Inflammatory macrophage treated with lipopolysaccharide for 1 hour (primary cell): Measurements from ENCODE around the gene MMS19.

Experiments used
- DNase-seq, 2 donors: peaks; one replicate each; pipeline ENCODE4 v3.0.0-alpha.2; 2020 to 2022

MMS19 gene, protein sequence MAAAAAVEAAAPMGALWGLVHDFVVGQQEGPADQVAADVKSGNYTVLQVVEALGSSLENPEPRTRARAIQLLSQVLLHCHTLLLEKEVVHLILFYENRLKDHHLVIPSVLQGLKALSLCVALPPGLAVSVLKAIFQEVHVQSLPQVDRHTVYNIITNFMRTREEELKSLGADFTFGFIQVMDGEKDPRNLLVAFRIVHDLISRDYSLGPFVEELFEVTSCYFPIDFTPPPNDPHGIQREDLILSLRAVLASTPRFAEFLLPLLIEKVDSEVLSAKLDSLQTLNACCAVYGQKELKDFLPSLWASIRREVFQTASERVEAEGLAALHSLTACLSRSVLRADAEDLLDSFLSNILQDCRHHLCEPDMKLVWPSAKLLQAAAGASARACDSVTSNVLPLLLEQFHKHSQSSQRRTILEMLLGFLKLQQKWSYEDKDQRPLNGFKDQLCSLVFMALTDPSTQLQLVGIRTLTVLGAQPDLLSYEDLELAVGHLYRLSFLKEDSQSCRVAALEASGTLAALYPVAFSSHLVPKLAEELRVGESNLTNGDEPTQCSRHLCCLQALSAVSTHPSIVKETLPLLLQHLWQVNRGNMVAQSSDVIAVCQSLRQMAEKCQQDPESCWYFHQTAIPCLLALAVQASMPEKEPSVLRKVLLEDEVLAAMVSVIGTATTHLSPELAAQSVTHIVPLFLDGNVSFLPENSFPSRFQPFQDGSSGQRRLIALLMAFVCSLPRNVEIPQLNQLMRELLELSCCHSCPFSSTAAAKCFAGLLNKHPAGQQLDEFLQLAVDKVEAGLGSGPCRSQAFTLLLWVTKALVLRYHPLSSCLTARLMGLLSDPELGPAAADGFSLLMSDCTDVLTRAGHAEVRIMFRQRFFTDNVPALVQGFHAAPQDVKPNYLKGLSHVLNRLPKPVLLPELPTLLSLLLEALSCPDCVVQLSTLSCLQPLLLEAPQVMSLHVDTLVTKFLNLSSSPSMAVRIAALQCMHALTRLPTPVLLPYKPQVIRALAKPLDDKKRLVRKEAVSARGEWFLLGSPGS

DNA sequence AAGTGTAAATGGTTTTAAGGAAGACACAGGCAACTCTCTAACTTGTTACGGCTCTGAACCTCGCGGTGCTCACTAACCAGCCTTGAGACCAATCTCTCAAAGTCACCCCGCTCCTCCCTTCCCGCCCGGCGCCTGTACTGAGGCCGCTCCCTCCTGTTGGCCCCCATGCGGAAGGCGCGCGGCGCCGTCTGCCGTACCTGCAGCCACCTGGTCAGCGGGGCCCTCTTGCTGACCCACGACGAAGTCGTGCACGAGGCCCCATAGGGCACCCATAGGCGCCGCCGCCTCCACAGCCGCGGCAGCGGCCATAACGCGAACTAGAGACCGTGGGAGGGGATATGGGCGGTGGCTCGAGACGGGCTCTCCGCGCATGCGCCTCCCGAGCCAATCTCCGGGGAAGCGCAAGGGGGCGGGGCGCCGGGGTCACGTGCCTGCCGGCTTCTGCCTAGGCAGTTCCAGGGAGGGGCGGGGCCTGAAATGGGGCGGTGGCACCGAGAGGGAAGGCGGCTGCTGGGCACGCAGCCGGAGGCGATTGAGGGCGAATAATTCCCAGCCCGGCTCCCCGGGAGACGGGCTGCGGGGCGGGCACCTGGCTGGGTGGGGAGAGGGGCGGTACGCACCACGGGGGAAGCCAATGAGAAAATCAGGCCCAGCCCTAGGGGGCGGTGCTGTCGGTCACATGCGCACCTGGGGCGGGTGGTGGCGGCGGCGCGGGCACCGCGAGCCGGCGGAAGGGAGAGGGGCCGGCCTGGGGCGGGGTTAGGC is at the start of gene MMS19:
TSS of gene MMS19 (minus strand) at position 347 of the 765 bp plus-strand sequence. CDS start at position 309, 38 bp downstream.
- peak; percentile 96 to 98 for DNase-seq

DNA sequence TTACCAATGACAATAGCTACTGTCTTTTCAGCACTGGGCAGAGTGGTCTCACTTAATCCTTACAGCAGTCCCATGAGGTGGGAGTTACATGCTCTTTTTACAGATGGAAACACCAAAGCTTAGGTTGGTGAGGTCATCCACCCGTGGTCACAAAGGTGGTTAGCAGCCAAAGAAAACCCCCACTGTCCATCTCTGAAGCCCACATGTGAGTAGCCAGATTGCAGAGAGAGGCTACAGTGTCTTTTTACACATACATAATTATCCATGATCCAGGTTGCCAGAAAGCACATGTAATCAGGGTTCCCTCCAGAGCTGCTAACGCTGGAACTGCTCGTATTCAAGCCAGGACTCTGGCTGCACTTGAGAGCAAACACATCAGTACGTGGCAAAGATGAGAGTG is 49.7 kb upstream of the MMS19 start:
- no peak for DNase-seq

DNA sequence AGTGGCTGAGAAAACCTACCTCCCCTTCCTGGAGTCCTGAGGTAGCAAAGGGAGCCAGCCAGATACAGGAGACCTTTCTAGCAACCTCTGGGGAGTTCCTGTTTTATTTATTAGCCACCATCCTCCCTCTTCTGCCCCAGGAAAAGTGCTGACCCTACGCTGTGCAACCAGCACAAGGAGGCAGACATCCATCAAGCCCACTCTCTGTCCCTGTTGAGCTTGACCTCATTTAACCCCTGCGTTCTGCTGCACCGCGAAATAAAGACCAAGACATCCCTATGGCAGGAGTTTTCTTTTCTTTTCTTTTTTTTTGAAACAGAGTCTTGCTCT is 49.0 kb upstream of the MMS19 start:
- peak in 1 of 2 donors; percentile 13 for DNase-seq

DNA sequence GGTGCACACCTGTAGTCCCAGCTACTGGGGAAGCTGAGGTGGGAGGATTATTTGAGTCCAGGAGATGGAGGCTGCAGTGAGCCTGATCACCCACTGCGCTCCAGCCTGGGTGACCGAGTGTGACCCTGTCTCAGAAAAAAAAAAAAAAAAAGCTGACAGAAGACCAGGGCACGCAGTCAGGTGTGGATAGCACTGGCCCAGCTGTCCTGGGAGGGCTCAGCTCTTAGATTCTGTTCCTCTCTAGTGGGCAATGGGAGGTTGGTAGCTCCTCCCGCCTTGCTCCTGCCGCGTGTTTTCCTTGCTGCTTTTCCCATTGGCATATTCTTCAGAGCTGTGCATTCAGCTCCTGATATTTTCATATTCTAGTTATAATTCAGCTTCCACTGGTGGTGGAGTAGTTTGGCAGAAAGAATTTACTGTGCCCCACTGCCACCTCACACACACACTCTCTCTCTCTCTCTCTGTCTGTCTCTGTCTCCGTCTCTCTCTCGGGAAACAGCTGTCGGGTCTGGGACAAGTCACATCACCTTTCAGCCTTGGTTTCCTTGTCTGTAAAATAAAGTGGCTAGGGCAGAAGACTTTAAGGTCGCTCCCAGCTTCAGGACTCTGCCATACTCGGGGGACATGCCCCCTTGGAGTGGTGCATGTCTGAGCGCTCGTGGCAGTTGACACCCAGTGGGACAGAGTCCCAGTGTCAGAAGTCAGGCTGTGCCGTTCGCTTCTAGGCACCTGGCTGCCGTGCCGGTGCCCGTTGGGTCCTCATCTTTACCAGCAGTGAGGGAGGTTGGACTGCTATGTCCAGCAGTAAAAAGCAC is 48.4 kb upstream of the MMS19 start:
- DNase-seq = no peak

DNA sequence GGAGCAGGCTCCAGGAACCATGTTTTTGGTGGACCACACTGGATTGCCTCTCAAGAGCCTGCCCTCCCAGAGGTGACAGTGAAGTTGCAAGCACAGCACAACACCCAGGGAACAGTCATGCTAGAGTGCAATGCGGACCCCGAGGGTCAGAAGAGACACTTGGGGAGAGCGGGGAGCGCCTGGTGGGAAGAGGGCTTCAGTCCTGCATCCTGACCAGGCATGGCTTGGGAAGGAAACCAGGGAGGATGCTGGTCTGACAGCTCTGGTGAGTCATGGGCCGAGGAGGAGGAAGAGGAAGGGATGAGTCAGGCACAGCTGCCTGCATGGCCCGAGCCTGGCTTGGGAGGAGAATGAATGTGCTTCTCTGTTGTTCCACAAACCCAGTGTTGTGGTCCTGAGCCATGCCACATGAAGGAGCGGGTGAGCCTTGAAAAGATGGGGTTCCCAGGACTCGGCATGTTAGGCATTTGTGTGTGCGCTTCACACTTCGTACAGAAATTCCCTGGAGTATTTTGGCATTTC is 44.9 kb upstream of the MMS19 start:
- DNase-seq = peak; percentile 85 to 91

DNA sequence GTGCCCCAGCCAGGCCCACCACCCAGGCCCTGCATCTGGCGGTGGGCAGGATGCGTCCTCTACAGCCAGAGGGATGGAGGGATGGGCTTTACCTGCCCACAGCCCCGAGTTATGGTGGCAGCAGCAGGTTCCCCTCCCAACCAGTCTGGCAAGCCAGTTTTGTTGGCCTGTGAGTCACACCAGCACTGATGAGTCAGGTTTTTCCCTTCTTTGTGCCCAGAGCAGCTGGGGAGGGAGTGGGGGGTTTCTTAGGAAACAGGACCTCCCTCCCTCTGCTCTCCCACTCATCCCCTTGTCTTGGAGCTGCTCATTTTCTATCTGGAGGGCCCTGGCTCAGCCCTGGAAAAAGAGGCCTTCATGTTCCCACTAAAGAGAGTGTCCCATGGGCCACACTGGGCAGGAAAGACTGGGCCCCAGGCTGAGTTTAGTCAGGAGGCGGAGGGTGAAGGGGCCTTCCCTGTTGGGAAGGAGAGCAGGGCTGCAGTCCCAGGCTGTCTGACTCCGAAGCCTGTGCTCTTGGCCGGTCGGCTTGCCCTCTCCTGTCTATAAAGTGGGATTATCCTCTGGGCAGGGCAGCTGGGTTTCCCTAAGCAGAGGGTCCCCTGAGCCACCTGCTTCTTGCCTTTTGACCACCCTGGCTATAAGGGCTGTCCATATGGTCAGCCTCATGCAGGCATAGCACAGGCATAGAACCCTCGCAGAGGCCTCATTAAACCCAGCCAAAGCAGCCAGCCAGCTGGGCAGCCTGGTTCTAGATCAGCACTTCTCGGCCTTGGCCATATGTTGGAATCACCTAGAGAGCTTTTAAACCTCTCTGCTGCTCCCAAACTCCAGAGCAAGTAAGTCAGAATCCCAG is 44.2 kb upstream of the MMS19 start:
- peak; percentile 74 to 92 for DNase-seq

DNA sequence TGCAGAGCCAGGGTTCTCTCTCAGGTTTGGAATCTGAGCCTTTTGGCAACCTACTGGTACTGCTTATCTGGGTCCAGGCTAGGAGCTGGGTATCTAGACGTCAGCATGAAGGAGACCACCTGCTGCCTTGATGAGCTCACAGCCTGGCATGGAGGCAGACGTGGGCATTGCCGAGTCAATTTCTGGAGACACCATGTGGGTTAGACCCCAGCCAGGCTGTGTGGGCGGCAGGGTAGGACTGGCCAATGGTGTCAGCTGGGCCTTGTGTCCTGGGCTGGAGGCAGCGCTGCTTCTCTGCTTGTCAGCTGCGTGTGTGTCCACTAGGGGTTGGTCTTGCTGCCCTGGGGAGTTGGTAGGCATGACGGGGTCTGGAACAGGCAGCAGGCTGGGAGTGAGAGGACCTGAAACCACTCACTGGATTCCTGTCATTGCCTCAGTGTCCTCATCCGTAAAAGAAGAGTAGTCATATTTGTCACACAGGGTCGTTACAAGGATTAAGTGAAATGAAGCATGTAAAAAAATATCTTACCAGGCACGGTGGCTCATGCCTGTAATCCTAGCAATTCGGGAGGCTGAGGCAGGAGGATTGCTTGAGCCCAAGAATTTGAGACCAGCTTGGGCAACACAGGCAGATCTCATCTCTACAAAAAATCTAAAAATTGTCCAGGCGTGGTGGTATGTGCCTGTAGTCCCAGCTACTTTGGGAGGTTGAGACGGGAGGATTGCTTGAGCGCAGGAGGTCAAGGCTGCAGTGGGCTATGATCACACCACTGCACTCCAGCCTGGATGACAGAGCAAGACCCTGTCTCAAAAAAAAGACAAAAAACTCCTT is 42.7 kb upstream of the MMS19 start:
- DNase-seq = peak; percentile 10 to 32

DNA sequence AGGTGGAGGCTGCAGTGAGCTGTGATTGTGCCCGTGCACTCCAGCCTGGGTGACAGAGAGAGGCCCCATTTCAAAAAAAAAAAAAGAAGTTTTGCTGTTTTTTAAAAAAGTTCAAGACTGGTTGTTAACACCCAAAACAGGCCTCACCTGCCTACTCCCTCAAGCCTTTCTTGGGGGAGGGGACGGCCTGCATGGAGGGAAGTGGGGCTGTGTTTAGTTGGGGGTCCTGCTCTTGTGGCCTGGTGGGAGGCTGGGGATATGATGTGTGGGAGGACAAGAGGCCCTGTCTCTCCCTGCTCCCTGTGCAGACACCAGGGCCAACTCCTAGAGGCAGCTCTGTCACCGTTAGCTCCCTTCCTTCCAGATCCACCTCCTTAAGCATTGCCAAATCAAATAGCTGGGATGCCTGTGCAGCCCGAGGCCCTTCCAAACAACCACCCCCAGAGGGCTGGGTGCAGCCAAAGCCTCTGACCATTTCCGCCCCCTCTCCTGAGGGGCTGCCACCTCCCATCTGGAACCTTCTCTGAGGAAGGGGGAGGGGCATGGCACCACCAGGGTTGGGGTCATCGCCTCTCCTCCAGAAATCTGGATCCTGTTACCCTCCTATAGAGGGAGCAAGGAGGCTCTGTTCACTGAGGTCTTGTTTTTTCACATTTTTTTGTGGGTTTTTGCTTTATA is 41.4 kb upstream of the MMS19 start:
- no peak for DNase-seq

DNA sequence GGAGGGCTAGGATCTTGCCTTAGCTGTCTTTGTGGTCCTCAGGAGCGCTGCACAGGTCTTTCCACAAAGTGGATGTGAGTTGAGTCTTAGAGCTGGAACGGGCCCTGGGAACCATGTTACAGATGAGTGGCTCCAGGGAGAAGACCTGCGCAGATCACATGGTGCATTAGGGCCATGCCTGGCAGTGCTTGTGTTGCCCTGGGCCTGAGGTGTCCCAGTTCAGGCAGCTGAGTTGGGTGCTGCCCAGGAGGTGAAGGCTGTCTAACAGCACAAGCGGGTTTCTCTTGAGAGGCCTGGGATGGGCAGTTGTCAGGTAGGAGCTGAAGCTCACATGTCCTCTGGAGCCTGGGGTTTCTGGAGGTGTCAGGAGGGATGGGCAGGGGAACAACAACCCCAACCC is 40.6 kb upstream of the MMS19 start:
- no peak for DNase-seq

DNA sequence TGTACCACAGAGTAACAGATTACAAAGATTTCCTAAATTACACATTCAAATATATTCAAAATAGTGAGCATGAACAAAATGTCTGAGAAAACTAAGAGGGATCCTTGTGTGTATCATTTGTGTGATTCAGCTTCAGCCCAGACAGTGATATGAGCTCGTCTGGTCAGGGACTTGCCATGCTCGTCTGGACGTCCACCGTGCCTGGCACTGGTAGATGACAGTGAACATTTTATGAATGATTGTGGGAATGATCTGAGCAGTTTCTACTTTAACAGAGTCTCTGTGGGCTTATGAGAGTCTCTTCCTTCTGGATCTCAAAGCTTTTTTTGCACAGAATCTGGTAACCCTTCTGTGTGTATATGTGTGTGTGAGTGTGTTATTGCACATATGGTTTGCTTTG is 40.2 kb upstream of the MMS19 start:
- DNase-seq = no peak

DNA sequence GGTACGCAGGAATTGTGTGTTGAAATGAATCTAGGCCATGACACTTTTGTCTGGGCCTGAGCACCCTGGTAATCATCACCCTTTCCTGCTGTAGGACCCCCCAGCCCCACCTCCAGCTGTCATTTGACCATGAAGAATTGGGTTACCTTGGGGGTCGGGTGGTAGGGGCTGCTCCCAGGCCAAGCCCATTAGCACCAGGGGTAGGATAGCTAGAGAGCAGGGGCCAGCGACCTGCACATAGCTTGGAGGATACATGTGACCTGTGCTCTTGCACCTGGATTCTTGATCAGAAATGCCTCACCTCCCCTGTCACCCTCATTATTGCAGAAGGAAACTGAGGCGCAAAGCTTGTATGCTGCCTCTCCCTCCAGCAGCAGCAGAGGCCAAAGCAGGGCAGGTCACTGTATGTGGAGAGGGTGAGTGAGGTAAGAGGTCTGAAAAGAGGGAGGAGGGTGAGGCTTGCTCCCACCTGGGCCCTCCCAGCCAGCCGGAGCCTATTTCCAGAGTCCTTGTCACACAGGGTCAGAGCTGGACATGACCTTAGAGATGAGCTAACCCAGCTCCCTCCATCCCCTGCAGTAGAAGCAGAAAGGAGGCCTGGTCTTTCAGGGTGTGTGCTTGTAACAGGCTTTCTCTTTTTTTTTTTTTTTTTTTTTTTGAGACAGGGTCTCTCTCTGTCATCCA is 39.1 kb upstream of the MMS19 start:
- DNase-seq = no peak

DNA sequence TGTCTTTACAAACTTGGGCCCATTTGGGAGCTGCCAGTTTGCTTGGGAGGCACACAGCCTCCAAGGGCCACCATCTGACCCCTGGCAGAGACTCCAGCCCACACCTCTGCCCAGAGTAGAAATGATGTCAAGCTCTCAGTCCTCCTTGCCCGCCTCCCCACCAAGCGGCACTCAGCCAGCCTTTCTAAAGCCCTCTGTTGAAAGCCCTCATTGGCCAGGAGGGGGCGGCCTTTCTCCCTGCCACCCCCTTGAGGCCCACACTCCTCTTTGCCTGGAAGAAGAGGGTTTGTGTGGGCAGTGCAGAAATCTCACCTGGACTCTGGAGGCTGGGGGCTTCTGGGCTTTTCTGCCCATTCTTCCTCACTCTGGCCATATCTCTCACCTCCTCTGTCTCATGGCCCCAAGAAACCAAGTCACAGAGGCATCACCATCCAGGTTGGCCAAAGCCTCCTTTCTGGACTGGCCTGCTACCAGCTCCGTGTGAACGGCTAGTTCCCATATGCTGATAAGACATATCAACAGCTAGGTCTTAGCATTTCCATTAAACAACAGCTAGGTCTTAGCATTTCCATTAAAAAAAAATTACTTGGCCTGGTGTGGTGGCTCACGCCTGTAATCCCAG is 36.6 kb upstream of the MMS19 start:
- DNase-seq = peak; percentile 45 to 55

DNA sequence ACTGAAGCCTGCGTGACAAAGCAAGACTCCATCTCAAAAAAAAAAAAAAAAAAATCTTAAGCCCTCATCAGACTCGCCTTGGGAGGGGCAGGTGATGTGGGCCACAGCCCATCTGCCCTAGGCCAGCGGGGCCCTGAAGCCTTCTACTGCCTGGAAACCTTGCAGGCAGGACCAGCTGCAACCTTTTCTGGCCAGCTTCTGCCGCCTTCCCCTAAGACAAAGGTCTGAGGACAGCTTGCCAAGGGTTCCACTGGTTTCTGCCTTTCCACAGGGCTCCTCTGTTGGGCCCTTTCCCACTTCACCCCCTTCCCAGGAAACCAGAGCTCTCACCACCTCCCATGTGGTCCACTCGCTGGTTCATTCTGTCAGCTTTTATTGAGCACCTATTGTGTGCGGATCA is 35.7 kb upstream of the MMS19 start:
- no peak for DNase-seq

DNA sequence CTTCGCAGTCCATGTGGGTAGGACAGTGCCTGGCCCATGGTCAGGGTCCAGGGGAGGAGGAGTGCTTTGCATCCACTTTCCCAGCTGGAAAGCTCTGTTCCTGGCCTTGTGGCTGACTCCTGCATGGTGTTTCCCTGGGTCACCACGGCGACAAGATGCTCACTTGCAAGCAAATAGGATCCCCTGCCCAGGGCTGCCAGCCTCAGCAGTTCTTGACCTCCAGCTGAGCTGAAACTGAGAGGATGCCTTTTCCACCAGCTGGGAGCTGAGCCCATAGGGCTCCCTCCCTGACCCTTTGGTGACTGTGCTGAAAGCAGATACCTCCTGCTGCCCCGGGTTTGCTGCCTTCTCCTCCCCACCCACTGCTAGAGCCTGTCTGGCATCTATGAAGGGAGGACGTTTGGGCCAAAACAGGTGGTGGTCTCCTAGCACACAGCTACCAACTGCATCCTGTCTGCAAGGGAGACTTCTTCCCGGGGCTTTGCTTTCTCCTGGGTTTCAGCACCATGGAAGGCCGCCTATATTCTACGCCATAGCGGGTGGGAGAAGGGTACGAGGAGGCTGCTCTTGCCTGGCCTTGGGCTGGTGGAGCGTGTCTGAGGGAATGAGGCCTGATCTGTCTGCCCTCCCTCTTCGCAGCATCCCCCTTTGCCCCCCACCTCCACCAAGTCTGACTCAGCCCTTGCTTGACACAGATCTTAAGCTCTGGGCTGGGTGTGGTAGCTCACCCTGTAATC is 34.9 kb upstream of the MMS19 start:
- no peak for DNase-seq

DNA sequence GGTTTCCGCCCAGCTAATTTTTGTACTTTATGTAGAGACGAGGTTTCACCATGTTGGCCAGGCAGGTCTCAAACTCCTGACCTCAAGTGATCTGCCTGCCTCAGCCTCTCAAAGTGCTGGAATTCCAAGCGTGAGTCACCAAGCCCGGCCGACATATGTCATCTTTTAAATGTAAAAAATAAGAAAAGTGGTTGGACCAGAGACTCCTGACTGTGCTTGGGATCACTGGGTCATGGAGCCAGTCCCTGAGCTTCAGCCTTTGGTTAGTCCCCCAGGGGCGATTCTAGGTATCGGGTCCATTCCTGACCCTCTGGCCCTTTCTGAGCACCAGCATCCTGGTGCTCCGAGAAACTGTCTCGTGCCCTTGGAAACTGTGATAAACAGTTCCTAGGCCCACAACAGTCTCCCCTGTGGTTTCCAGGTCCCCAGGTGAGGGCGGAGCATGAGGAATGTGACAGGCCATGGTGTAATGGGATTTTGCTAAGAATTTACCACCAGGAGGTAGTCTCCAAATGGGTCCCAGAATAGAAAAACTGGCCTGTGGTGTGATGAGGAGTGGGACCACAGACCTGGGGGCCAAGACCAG is 33.3 kb upstream of the MMS19 start:
- no peak for DNase-seq

DNA sequence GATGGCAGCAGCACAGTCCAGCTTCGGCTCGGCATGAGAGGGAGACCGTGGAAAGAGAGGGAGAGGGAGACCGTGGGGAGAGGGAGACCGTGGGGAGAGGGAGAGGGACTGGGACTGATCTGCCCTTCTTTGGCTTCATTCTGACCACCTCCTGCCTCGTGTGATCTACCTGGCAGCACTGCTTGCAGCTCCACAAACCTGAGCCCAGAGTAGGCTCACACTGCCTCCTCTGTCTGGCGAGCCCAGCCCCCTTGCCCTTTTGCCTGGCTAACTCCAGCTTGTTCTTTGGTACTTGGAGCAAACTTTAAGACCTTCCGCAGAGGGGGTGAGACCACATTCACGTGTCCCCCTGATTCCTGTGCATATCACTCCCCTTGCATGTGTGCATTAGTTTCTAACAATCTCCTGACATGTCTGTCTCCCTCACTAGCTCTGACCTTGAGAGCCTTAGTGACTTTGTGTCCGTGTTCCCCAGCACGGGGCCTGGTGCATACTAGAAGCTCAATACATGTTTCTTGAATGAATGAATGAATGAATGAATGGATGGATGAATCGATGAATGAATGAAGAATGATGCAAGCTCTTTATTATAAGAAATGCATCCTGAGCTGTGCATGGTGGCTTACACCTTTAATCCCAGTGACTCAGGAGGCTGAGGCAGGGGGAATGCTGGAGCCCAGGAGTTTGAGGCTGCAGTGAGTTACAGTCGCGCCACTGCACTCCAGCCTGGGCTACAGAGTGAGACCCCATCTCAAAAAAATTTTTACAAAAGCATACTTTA is 31.7 kb upstream of the MMS19 start:
- no peak for DNase-seq
